Mesendoderm (in vitro differentiated cells): ENCODE results near the gene GALNT17.

ENCODE experiments used
- DNase-seq: peaks from one replicate; pipeline ENCODE4 v3.0.0; 2013
- H2AK5ac ChIP-seq: 2 replicates; pipeline ENCODE4 v1.6.1; 2013; ENCODE audit warnings: low read length, inconsistent platforms
- H2BK120ac ChIP-seq: 2 replicates; pipeline ENCODE4 v1.6.1; 2013; ENCODE audit warnings: low read depth, mild to moderate bottlenecking, low read length, moderate library complexity, mixed read lengths
- H2BK15ac ChIP-seq: replicated peaks from 2 replicates; pipeline ENCODE4 v1.6.1; 2013; ENCODE audit warnings: low read depth, mild to moderate bottlenecking, moderate library complexity
- H2BK5ac ChIP-seq: 2 replicates; pipeline ENCODE4 v1.6.1; 2013; ENCODE audit warnings: low read length, inconsistent platforms
- H3K18ac ChIP-seq: 2 replicates; pipeline ENCODE4 v1.6.1; 2013; ENCODE audit warnings: mild to moderate bottlenecking, low read length, mixed read lengths
- H3K23ac ChIP-seq: one replicate; pipeline ENCODE4 v1.6.1; 2013; ENCODE audit warnings: low read length
- H3K27ac ChIP-seq: 2 replicates; pipeline ENCODE4 v1.5.1; 2013; ENCODE audit warnings: low read depth, mild to moderate bottlenecking, inconsistent platforms, low read length, moderate library complexity
- H3K27me3 ChIP-seq: 2 replicates; pipeline ENCODE4 v1.6.1; 2013; ENCODE audit warnings: low read length, control low read depth, mild to moderate bottlenecking, inconsistent platforms; ENCODE audit not compliant: insufficient read depth, poor library complexity
- H3K36me3 ChIP-seq: 2 replicates; pipeline ENCODE4 v1.6.1; 2013; ENCODE audit warnings: low read length, inconsistent platforms; ENCODE audit not compliant: control insufficient read depth, insufficient read depth
- H3K4ac ChIP-seq: one replicate; pipeline ENCODE4 v1.6.1; 2013; ENCODE audit warnings: low read depth, mild to moderate bottlenecking, low read length, moderate library complexity
- H3K4me1 ChIP-seq: 2 replicates; pipeline ENCODE4 v1.6.1; 2013; ENCODE audit warnings: low read depth, low read length, inconsistent platforms; ENCODE audit not compliant: control insufficient read depth
- H3K4me2 ChIP-seq: 2 replicates; pipeline ENCODE4 v1.6.1; 2013; ENCODE audit warnings: low read length
- H3K4me3 ChIP-seq: 2 replicates; pipeline ENCODE4 v1.5.1; 2013; ENCODE audit warnings: mild to moderate bottlenecking, low read length
- H3K56ac ChIP-seq: one replicate; pipeline ENCODE4 v1.6.1; 2013; ENCODE audit warnings: low read length
- H3K79me1 ChIP-seq: 2 replicates; pipeline ENCODE4 v1.6.1; 2013; ENCODE audit warnings: low read length, inconsistent platforms
- H3K79me2 ChIP-seq: 2 replicates; pipeline ENCODE4 v1.6.1; 2013; ENCODE audit warnings: mild to moderate bottlenecking, low read length; ENCODE audit not compliant: control insufficient read depth, insufficient read depth
- H3K9ac ChIP-seq: 2 replicates; pipeline ENCODE4 v1.6.1; 2013; ENCODE audit warnings: low read length, inconsistent platforms
- H4K5ac ChIP-seq: one replicate; pipeline ENCODE4 v1.6.1; 2013; ENCODE audit warnings: low read length
- H4K8ac ChIP-seq: one replicate; pipeline ENCODE4 v1.6.1; 2013; ENCODE audit warnings: low read depth, mild to moderate bottlenecking, control low read depth, low read length, moderate library complexity
- WGBS: extraction: QIAGEN DNeasy Blood & Tissue Kit; methylation state at CpG from one replicate; pipeline ENCODE4 v1.1.7; 2013; ENCODE audit warnings: low lambda C conversion rate, missing lambda C conversion rate; ENCODE audit not compliant: insufficient coverage; ENCODE audit errors: extremely low coverage; 5-methylcytosine and 5-hydroxymethylcytosine counted together

GALNT17 gene

GRCh38 chr7:71221549-71221948 is 89.6 kb downstream of the GALNT17 start:
- Histone ChIP-seq H4K5ac (no peak overlapping the region), H3K79me2 (peaks cover 24% of the 10 kb centered on the region), H2BK120ac (no peak overlapping the region), H3K4me2 (no peak overlapping the region), H2BK15ac (no peak overlapping the region), H3K79me1 (peaks cover 11% of the 10 kb centered on the region), H2BK5ac (no peak overlapping the region), H3K23ac (no peak overlapping the region), H4K8ac (no peak overlapping the region), H3K18ac (no peak overlapping the region), H3K27ac (no peak overlapping the region), H3K4me3 (no peak overlapping the region), H3K4me1 (no peaks in the 10 kb centered on the region), H3K4ac (no peak overlapping the region), H3K56ac (no peak overlapping the region), H2AK5ac (no peak overlapping the region), H3K36me3 (peaks cover 2% of the 10 kb centered on the region), H3K27me3 (no peaks in the 10 kb centered on the region), H3K9ac (no peak overlapping the region)
- no peak for DNase-seq
- WGBS, result no CpG with 5 or more reads among the region's 3 CpGs

GRCh38 chr7:71227126-71227525 is 95.2 kb downstream of the GALNT17 start:
- no peak overlapping the region for H2BK120ac ChIP-seq
- no peak overlapping the region for H2AK5ac ChIP-seq
- peaks cover 37% of the 10 kb centered on the region for H3K79me2 ChIP-seq
- no peak overlapping the region for H2BK5ac ChIP-seq
- no peaks in the 10 kb centered on the region for H3K4me1 ChIP-seq
- WGBS, result no CpG with 5 or more reads among the region's 5 CpGs
- H3K4me3 ChIP-seq, result no peak overlapping the region
- H3K27me3 ChIP-seq, result no peaks in the 10 kb centered on the region
- no peak overlapping the region for H3K56ac ChIP-seq
- no peak overlapping the region for H3K18ac ChIP-seq
- no peaks in the 10 kb centered on the region for H3K36me3 ChIP-seq
- no peak for DNase-seq
- H3K4ac ChIP-seq, result no peak overlapping the region
- H3K27ac ChIP-seq, result no peak overlapping the region
- H3K9ac ChIP-seq, result no peak overlapping the region
- no peak overlapping the region for H3K23ac ChIP-seq
- peaks cover 22% of the 10 kb centered on the region for H3K79me1 ChIP-seq
- no peak overlapping the region for H3K4me2 ChIP-seq
- no peak overlapping the region for H4K8ac ChIP-seq
- H4K5ac ChIP-seq, result no peak overlapping the region
- H2BK15ac ChIP-seq, result no peak overlapping the region

- no peaks in the 10 kb centered on the region for H3K27me3 ChIP-seq
- H3K4ac ChIP-seq, result no peak overlapping the region
- H3K56ac ChIP-seq, result no peak overlapping the region
- no peak overlapping the region for H4K8ac ChIP-seq
- H2AK5ac ChIP-seq, result no peak overlapping the region
- no peaks in the 10 kb centered on the region for H3K36me3 ChIP-seq
- H2BK15ac ChIP-seq, result no peak overlapping the region
- peaks cover 44% of the 10 kb centered on the region for H3K79me2 ChIP-seq
- H2BK5ac ChIP-seq, result no peak overlapping the region
- DNase-seq, result no peak
- H2BK120ac ChIP-seq, result no peak overlapping the region
- H3K4me1 ChIP-seq, result no peaks in the 10 kb centered on the region
- H3K9ac ChIP-seq, result no peak overlapping the region
- H3K4me3 ChIP-seq, result no peak overlapping the region
- no peak overlapping the region for H3K18ac ChIP-seq
- H3K27ac ChIP-seq, result no peak overlapping the region
- WGBS, result no CpG with 5 or more reads among the region's 10 CpGs
- no peak overlapping the region for H4K5ac ChIP-seq
- peaks cover 24% of the 10 kb centered on the region for H3K79me1 ChIP-seq
- H3K23ac ChIP-seq, result no peak overlapping the region
- H3K4me2 ChIP-seq, result no peak overlapping the region
Measured at GRCh38 chr7:71229148-71229547, 97.2 kb downstream of the GALNT17 start.

GRCh38 chr7:71229699-71230098 is 97.8 kb downstream of the GALNT17 start:
- no peaks in the 10 kb centered on the region for H3K36me3 ChIP-seq

GRCh38 chr7:71235253-71235652 is 103.3 kb downstream of the GALNT17 start:
- no peak overlapping the region for H3K4me3 ChIP-seq
- no peak overlapping the region for H2AK5ac ChIP-seq
- no peak overlapping the region for H4K8ac ChIP-seq
- H3K79me2 ChIP-seq, result peaks cover 41% of the 10 kb centered on the region
- H3K36me3 ChIP-seq, result no peaks in the 10 kb centered on the region
- no peak overlapping the region for H3K23ac ChIP-seq
- H3K79me1 ChIP-seq, result peaks cover 19% of the 10 kb centered on the region
- no peak overlapping the region for H3K9ac ChIP-seq
- H2BK5ac ChIP-seq, result no peak overlapping the region
- no peak overlapping the region for H3K18ac ChIP-seq
- no CpG with 5 or more reads among the region's 10 CpGs for WGBS
- peaks cover 3% of the 10 kb centered on the region for H3K4me1 ChIP-seq
- H4K5ac ChIP-seq, result no peak overlapping the region
- no peak for DNase-seq
- H3K4ac ChIP-seq, result no peak overlapping the region
- H2BK15ac ChIP-seq, result no peak overlapping the region
- H2BK120ac ChIP-seq, result no peak overlapping the region
- H3K27me3 ChIP-seq, result no peaks in the 10 kb centered on the region
- H3K56ac ChIP-seq, result no peak overlapping the region
- H3K4me2 ChIP-seq, result no peak overlapping the region
- H3K27ac ChIP-seq, result no peak overlapping the region

More at GRCh38 chr7:71229699-71230098, 97.8 kb downstream of the GALNT17 start:
- WGBS, result no CpG with 5 or more reads among the region's 6 CpGs
- Histone ChIP-seq H2AK5ac (no peak overlapping the region), H3K79me2 (peaks cover 41% of the 10 kb centered on the region), H4K8ac (no peak overlapping the region), H2BK5ac (no peak overlapping the region), H3K18ac (no peak overlapping the region), H3K4me2 (no peak overlapping the region), H3K79me1 (peaks cover 26% of the 10 kb centered on the region), H3K4me1 (no peaks in the 10 kb centered on the region), H3K4ac (no peak overlapping the region), H3K9ac (no peak overlapping the region), H2BK120ac (no peak overlapping the region), H3K27me3 (no peaks in the 10 kb centered on the region), H3K56ac (no peak overlapping the region), H4K5ac (no peak overlapping the region), H3K4me3 (no peak overlapping the region), H3K27ac (no peak overlapping the region), H3K23ac (no peak overlapping the region), H2BK15ac (no peak overlapping the region)
- no peak for DNase-seq
